HG03575 (cell line): ENCODE measurements around the gene INSIG2.

ENCODE experiments used
- ATAC-seq: cut with Tn5 transposase; IDR thresholded peaks from one replicate; pipeline ENCODE4 v1.9.1; 2021; ENCODE audit not compliant: unreplicated experiment, insufficient number of reproducible peaks, low FRiP score; ENCODE audit errors: extremely low read depth

Gene INSIG2

GRCh38 chr2:118154176-118154575 lies 65.9 kb downstream of the INSIG2 start:
- ATAC-seq = no peak
